ENCODE measurements around the gene PVALEF. TPM values are rescaled to one million over a fixed set of nuclear protein-coding genes. Genes with fewer than 3 reads are reported as not detected.
A peak's percentile ranks its signal among the peaks of the same experiment; 100 is the strongest.

The PVALEF gene
- total and polyA plus RNA-seq, 2 of the 13 experiments (the other 11 are each of a cell fraction or from before 2014, with no cell fraction given), result 0.18 TPM

GRCh38 chr17:81184555-81184954 is 19.2 kb downstream of the PVALEF start (continued):
- TF ChIP-seq ZNF687 (CRISPR knock-in tag; IDR thresholded peaks at IDR 0.05) (0 out of 2 replicates have a peak, but pooled peaks have one; percentile 24), ZNF253 (CRISPR knock-in tag; IDR thresholded peaks at IDR 0.05; ENCODE audit: borderline replicate concordance) (no peak)

GRCh38 chr17:81186203-81186602 is 20.9 kb downstream of the PVALEF start:
- ATAC-seq, result no peak
- FAIRE-seq, result no peak
- no peaks in the 10 kb centered on the region for H3K9me3 ChIP-seq (ENCODE audit: low read length)
- in situ Hi-C loops (cut with HindIII; ENCODE audit: extremely low pct_ligation_motif_present, low pct_unique_long_range_greater_than_20kb), result no loop called here
- H2AFZ ChIP-seq (ENCODE audit: low read length), result no peak overlapping the region
- H3K4me2 ChIP-seq (ENCODE audit: low read depth, low read length), result peak overlapping the region; percentile 38; the same call in 1 of the 2 replicates
- H3K4me3 ChIP-seq (replicated peaks in 1 of 3; ENCODE audit: insufficient read depth in 1 of 3, low read depth in 2 of 3, low read length in 3 of 3), result no peak overlapping the region
- WGBS (ENCODE audit: low lambda C conversion rate), result 39% methylated on average over 4 of the region's 7 CpGs
- no peak overlapping the region for H3K9ac ChIP-seq (ENCODE audit: insufficient read depth, low read depth, low read length)
- H3K27me3 ChIP-seq (ENCODE audit: control insufficient read depth in 1 of 2, insufficient read depth in 2 of 2, low read length in 2 of 2), result peaks cover 6 to 31% of the 10 kb centered on the region in 2 experiments; a peak in 3 of 5 replicates
- ChIA-PET POLR2A (interaction anchor here (1.2 kb wide), 1 partner anchor 143 kb away, joined by 3 read pairs; no protein-coding TSS in a partner anchor), CTCF (ENCODE audit: low intra/inter-chr PET ratio, low total read pairs) (no interaction called here)
- intact Hi-C loops (cut with micrococcal nuclease; ENCODE audit: unreplicated experiment), result no loop called here
- peaks cover under 1 to 4% of the 10 kb centered on the region in 2 experiments; a peak in 2 of 5 replicates for H3K36me3 ChIP-seq (replicated peaks in 1 of 2; ENCODE audit: control insufficient read depth in 1 of 2, insufficient read depth in 2 of 2, low read length in 2 of 2)
- no peaks in the 10 kb centered on the region for H3K79me2 ChIP-seq (ENCODE audit: insufficient read depth, low read length)
- no peak for DNase-seq (ENCODE audit: low spot score)
- no peak overlapping the region for H3K27ac ChIP-seq (ENCODE audit: extremely low read length, insufficient read depth, low read length)
- peaks cover 24% of the 10 kb centered on the region for H3K4me1 ChIP-seq (ENCODE audit: insufficient read depth, low read length)
- no TSS peak for BruUV-seq (replicated peaks)
- H4K20me1 ChIP-seq (ENCODE audit: insufficient read depth, low read length), result no peaks in the 10 kb centered on the region
- TF ChIP-seq ZFX (CRISPR knock-in tag; IDR thresholded peaks at IDR 0.05; ENCODE audit: low read depth) (peak; percentile 44; the same call in 1 of the 2 replicates), MAX (IDR thresholded peaks at IDR 0.05) (peak; percentile 30; the same call in 1 of the 2 replicates), BHLHE40 (IDR thresholded peaks at IDR 0.05; ENCODE audit: low read length) (peak; percentile 14; the same call in 1 of the 2 replicates), ZNF460 (CRISPR knock-in tag; IDR thresholded peaks at IDR 0.05; ENCODE audit: borderline replicate concordance) (no peak), USF2 (IDR thresholded peaks at IDR 0.05; ENCODE audit: low read depth, low read length) (peak; percentile 51), USF2 (CRISPR knock-in tag; IDR thresholded peaks at IDR 0.05; ENCODE audit: borderline replicate concordance) (no peak; the same call in 1 of the 2 replicates), ZNF558 (CRISPR knock-in tag; IDR thresholded peaks at IDR 0.05; ENCODE audit: borderline replicate concordance) (no peak), ZNF687 (CRISPR knock-in tag; IDR thresholded peaks at IDR 0.05) (peak; percentile 60), CBX1 (IDR thresholded peaks at IDR 0.05; ENCODE audit: low read depth) (no peak), ZSCAN31 (CRISPR knock-in tag; IDR thresholded peaks at IDR 0.05; ENCODE audit: low read depth) (no peak), ZBTB38 (CRISPR knock-in tag; IDR thresholded peaks at IDR 0.05) (no peak)
